ENCODE measurements around the gene ERC1.

The ERC1 gene
- 31.2 to 70.2 (median 44.8) reads per million in 3 experiments for total RNA-seq

- peak; percentile 82 for DNase-seq
Measured at GRCh38 chr12:990661-991349, at the start of gene ERC1. Gene ERC1 (plus strand): TSS chr12:991223. CDS start chr12:1027904, 36,681 bp downstream.

GRCh38 chr12:943051-943450 is 48.0 kb upstream of the ERC1 start:
- DNase-seq = no peak

- no peak for DNase-seq
Measured at GRCh38 chr12:944211-944610, 46.8 kb upstream of the ERC1 start.

GRCh38 chr12:946212-946611 is 44.8 kb upstream of the ERC1 start:
- no peak for DNase-seq

- no peak for DNase-seq
Measured at GRCh38 chr12:946631-947030, 44.4 kb upstream of the ERC1 start.

- no peak for DNase-seq
Measured at GRCh38 chr12:948238-948637, 42.8 kb upstream of the ERC1 start.

GRCh38 chr12:949453-950191 is 41.4 kb upstream of the ERC1 start, which contains the start of gene RAD52:
Gene RAD52 (minus strand): TSS chr12:949694. CDS start chr12:933058, 16,636 bp downstream.
- DNase-seq = peak; percentile 95

- no peak for DNase-seq
Measured at GRCh38 chr12:951176-951575, 39.8 kb upstream of the ERC1 start.

GRCh38 chr12:953776-954175 is 37.2 kb upstream of the ERC1 start:
- DNase-seq = no peak

- no peak for DNase-seq
Measured at GRCh38 chr12:954741-955140, 36.3 kb upstream of the ERC1 start.

GRCh38 chr12:955939-956338 is 35.1 kb upstream of the ERC1 start:
- DNase-seq = no peak

GRCh38 chr12:958588-959123 is 32.4 kb upstream of the ERC1 start:
- DNase-seq = no peak

- no peak for DNase-seq
Measured at GRCh38 chr12:966724-967123, 24.3 kb upstream of the ERC1 start.

GRCh38 chr12:967641-968040 is 23.4 kb upstream of the ERC1 start:
- no peak for DNase-seq

GRCh38 chr12:968545-968944 is 22.5 kb upstream of the ERC1 start:
- no peak for DNase-seq

- no peak for DNase-seq
Measured at GRCh38 chr12:969821-970220, 21.2 kb upstream of the ERC1 start.

GRCh38 chr12:971991-972390 is 19.0 kb upstream of the ERC1 start:
- no peak for DNase-seq

GRCh38 chr12:974271-974862 is 16.7 kb upstream of the ERC1 start:
- DNase-seq = no peak

GRCh38 chr12:976644-977043 is 14.4 kb upstream of the ERC1 start:
- DNase-seq = no peak

- no peak for DNase-seq
Measured at GRCh38 chr12:977156-977555, 13.9 kb upstream of the ERC1 start.

- no peak for DNase-seq
Measured at GRCh38 chr12:979349-979748, 11.7 kb upstream of the ERC1 start.

- DNase-seq = no peak
Measured at GRCh38 chr12:981176-981828, 9.7 kb upstream of the ERC1 start.

- DNase-seq = no peak
Measured at GRCh38 chr12:981961-982360, 9.1 kb upstream of the ERC1 start.
